Measurements from ENCODE around the gene DNM3. TPM values are rescaled to one million over a fixed set of nuclear protein-coding genes. Genes with fewer than 3 reads are reported as not detected.

DNM3 gene
- total and polyA plus RNA-seq, 2 of the 8 experiments (the other 6 are each of a cell fraction or from before 2014, with no cell fraction given): 2.0 to 8.5 TPM

DNA sequence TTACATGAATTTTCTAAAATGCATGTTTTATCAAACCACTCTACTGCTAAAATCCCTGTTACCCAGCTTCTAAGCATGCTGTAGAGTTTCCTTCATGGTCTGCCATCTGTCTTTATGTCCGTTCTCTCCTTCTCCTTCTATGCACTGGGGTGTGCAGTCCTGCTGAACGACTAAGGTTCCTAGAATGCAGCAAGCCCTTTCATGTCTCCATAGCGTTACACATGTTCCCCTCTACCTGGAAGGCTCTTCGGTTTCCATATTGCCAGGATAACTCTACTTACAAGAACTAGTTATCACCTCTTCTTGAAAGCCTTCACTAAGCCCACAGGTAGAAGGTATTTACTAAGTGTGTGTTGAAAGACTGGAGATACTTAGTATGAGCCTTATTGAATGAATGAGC lies 22.2 kb downstream of the DNM3 start (continued):
- TF ChIP-seq, protein P1, sequence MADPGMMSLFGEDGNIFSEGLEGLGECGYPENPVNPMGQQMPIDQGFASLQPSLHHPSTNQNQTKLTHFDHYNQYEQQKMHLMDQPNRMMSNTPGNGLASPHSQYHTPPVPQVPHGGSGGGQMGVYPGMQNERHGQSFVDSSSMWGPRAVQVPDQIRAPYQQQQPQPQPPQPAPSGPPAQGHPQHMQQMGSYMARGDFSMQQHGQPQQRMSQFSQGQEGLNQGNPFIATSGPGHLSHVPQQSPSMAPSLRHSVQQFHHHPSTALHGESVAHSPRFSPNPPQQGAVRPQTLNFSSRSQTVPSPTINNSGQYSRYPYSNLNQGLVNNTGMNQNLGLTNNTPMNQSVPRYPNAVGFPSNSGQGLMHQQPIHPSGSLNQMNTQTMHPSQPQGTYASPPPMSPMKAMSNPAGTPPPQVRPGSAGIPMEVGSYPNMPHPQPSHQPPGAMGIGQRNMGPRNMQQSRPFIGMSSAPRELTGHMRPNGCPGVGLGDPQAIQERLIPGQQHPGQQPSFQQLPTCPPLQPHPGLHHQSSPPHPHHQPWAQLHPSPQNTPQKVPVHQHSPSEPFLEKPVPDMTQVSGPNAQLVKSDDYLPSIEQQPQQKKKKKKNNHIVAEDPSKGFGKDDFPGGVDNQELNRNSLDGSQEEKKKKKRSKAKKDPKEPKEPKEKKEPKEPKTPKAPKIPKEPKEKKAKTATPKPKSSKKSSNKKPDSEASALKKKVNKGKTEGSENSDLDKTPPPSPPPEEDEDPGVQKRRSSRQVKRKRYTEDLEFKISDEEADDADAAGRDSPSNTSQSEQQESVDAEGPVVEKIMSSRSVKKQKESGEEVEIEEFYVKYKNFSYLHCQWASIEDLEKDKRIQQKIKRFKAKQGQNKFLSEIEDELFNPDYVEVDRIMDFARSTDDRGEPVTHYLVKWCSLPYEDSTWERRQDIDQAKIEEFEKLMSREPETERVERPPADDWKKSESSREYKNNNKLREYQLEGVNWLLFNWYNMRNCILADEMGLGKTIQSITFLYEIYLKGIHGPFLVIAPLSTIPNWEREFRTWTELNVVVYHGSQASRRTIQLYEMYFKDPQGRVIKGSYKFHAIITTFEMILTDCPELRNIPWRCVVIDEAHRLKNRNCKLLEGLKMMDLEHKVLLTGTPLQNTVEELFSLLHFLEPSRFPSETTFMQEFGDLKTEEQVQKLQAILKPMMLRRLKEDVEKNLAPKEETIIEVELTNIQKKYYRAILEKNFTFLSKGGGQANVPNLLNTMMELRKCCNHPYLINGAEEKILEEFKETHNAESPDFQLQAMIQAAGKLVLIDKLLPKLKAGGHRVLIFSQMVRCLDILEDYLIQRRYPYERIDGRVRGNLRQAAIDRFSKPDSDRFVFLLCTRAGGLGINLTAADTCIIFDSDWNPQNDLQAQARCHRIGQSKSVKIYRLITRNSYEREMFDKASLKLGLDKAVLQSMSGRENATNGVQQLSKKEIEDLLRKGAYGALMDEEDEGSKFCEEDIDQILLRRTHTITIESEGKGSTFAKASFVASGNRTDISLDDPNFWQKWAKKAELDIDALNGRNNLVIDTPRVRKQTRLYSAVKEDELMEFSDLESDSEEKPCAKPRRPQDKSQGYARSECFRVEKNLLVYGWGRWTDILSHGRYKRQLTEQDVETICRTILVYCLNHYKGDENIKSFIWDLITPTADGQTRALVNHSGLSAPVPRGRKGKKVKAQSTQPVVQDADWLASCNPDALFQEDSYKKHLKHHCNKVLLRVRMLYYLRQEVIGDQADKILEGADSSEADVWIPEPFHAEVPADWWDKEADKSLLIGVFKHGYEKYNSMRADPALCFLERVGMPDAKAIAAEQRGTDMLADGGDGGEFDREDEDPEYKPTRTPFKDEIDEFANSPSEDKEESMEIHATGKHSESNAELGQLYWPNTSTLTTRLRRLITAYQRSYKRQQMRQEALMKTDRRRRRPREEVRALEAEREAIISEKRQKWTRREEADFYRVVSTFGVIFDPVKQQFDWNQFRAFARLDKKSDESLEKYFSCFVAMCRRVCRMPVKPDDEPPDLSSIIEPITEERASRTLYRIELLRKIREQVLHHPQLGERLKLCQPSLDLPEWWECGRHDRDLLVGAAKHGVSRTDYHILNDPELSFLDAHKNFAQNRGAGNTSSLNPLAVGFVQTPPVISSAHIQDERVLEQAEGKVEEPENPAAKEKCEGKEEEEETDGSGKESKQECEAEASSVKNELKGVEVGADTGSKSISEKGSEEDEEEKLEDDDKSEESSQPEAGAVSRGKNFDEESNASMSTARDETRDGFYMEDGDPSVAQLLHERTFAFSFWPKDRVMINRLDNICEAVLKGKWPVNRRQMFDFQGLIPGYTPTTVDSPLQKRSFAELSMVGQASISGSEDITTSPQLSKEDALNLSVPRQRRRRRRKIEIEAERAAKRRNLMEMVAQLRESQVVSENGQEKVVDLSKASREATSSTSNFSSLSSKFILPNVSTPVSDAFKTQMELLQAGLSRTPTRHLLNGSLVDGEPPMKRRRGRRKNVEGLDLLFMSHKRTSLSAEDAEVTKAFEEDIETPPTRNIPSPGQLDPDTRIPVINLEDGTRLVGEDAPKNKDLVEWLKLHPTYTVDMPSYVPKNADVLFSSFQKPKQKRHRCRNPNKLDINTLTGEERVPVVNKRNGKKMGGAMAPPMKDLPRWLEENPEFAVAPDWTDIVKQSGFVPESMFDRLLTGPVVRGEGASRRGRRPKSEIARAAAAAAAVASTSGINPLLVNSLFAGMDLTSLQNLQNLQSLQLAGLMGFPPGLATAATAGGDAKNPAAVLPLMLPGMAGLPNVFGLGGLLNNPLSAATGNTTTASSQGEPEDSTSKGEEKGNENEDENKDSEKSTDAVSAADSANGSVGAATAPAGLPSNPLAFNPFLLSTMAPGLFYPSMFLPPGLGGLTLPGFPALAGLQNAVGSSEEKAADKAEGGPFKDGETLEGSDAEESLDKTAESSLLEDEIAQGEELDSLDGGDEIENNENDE (IDR thresholded peaks at IDR 0.05; ENCODE audit: insufficient replicate concordance, low read length): no peak
- TF ChIP-seq YY1 (IDR thresholded peaks at IDR 0.05; ENCODE audit: low read depth, low read length) (no peak), POLR2A (IDR thresholded peaks at IDR 0.05; ENCODE audit: control extremely low read depth in 1 of 2, low read depth in 2 of 2, low read length in 2 of 2) (no peak), EP300 (IDR thresholded peaks at IDR 0.05; ENCODE audit: borderline replicate concordance in 1 of 2, low read depth in 2 of 2, low read length in 2 of 2) (no peak), TEAD4 (IDR thresholded peaks at IDR 0.05; ENCODE audit: low read depth, low read length) (no peak), CTBP2 (IDR thresholded peaks at IDR 0.05; ENCODE audit: borderline replicate concordance, insufficient read depth, insufficient read length, low read length) (no peak)
- TF ChIP-seq, protein P2, sequence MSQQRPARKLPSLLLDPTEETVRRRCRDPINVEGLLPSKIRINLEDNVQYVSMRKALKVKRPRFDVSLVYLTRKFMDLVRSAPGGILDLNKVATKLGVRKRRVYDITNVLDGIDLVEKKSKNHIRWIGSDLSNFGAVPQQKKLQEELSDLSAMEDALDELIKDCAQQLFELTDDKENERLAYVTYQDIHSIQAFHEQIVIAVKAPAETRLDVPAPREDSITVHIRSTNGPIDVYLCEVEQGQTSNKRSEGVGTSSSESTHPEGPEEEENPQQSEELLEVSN (IDR thresholded peaks at IDR 0.05): no peak
- TF ChIP-seq, protein P3, sequence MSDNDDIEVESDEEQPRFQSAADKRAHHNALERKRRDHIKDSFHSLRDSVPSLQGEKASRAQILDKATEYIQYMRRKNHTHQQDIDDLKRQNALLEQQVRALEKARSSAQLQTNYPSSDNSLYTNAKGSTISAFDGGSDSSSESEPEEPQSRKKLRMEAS (IDR thresholded peaks at IDR 0.05): no peak

All from H1 (cell line).